Stimulated activated naive CD8-positive, alpha-beta T cell treated with anti-CD3 and anti-CD28 coated beads, Interleukin-15, Interleukin-2, amounts not matched to agents 100 U/mL and 50 U/mL, for 24 hours (primary cell): Measurements from ENCODE around the gene CMYA5.

Experiments used
- ATAC-seq: fragments of 150-1000 bp; cut with Tn5 transposase; one replicate; pipeline ENCODE4 v1.10.0; 2021
- DNase-seq: peaks from one replicate; pipeline ENCODE4 v3.0.0; 2021

The CMYA5 gene

GRCh38 chr5:79834754-79835714 is 145.4 kb downstream of the CMYA5 start:
- ATAC-seq (no peak), DNase-seq (no peak)

- ATAC-seq (no peak), DNase-seq (no peak)
Observed at GRCh38 chr5:79837761-79838551, 148.3 kb downstream of the CMYA5 start.

- ATAC-seq = no peak
- DNase-seq = no peak
Observed at GRCh38 chr5:79840084-79840990, 150.7 kb downstream of the CMYA5 start.

GRCh38 chr5:79841172-79841571 is 151.5 kb downstream of the CMYA5 start:
- DNase-seq (no peak), ATAC-seq (no peak)

GRCh38 chr5:79842006-79842881 is 152.6 kb downstream of the CMYA5 start:
- ATAC-seq = no peak
- DNase-seq = no peak

- ATAC-seq (no peak), DNase-seq (no peak)
Observed at GRCh38 chr5:79842991-79843390, 153.4 kb downstream of the CMYA5 start.

- ATAC-seq (no peak), DNase-seq (no peak)
Observed at GRCh38 chr5:79843450-79844388, 154.1 kb downstream of the CMYA5 start.

- DNase-seq (no peak), ATAC-seq (no peak)
Observed at GRCh38 chr5:79844571-79844970, 154.9 kb downstream of the CMYA5 start.

GRCh38 chr5:79845448-79846197 is 156.0 kb downstream of the CMYA5 start:
- ATAC-seq (peak; percentile 83), DNase-seq (peak; percentile 11)

GRCh38 chr5:79846198-79846521 is 156.5 kb downstream of the CMYA5 start:
- ATAC-seq = no peak

GRCh38 chr5:79847561-79847960 is 157.9 kb downstream of the CMYA5 start:
- no peak for ATAC-seq
- no peak for DNase-seq

More at GRCh38 chr5:79846198-79846521, 156.5 kb downstream of the CMYA5 start:
- DNase-seq = no peak

GRCh38 chr5:79849061-79849460 is 159.4 kb downstream of the CMYA5 start:
- ATAC-seq (no peak), DNase-seq (no peak)
